Hepatocyte (in vitro differentiated cells): Measurements from ENCODE around the gene LARP1B. TPM values are rescaled to one million over a fixed set of nuclear protein-coding genes. Genes with fewer than 3 reads are reported as not detected.

Source experiments
- DNase-seq: peaks from one replicate; pipeline ENCODE4 v3.0.0-alpha.2; 2016; ENCODE audit warnings: low spot score
- H2AFZ ChIP-seq: fragments of 200-600 bp; sonication (generic); 2 replicates; pipeline ENCODE4 v1.6.0; 2016; ENCODE audit warnings: antibody characterized with exemption, mild to moderate bottlenecking
- H3K27ac ChIP-seq: fragments of 200-600 bp; sonication (generic); 2 replicates; pipeline ENCODE4 v1.5.1; 2016; ENCODE audit warnings: mild to moderate bottlenecking
- H3K27me3 ChIP-seq: fragments of 200-600 bp; sonication (generic); 2 replicates; pipeline ENCODE4 v1.6.1; 2016
- H3K36me3 ChIP-seq: fragments of 200-600 bp; sonication (generic); replicated peaks from 2 replicates; pipeline ENCODE4 v1.5.1; 2016; ENCODE audit warnings: low read depth; ENCODE audit not compliant: insufficient read depth
- H3K4me1 ChIP-seq: fragments of 200-600 bp; sonication (generic); 2 replicates; pipeline ENCODE4 v1.5.1; 2016; ENCODE audit warnings: mild to moderate bottlenecking, moderate library complexity; ENCODE audit not compliant: insufficient read depth
- H3K4me2 ChIP-seq: fragments of 200-600 bp; sonication (generic); 2 replicates; pipeline ENCODE4 v1.6.0; 2016
- H3K4me3 ChIP-seq: fragments of 200-600 bp; sonication (generic); 2 replicates; pipeline ENCODE4 v1.5.1; 2016; ENCODE audit warnings: mild to moderate bottlenecking
- H3K79me2 ChIP-seq: fragments of 200-600 bp; sonication (generic); 2 replicates; pipeline ENCODE4 v1.6.0; 2017; ENCODE audit warnings: mild to moderate bottlenecking
- H3K9me2 ChIP-seq: fragments of 200-600 bp; sonication (generic); replicated peaks from 2 replicates; pipeline ENCODE4 v1.6.0; 2017; ENCODE audit warnings: mild to moderate bottlenecking; ENCODE audit not compliant: insufficient read depth
- H3K9me3 ChIP-seq: fragments of 200-600 bp; sonication (generic); 2 replicates; pipeline ENCODE4 v1.5.1; 2016; ENCODE audit warnings: low read depth, mild to moderate bottlenecking
- H4K20me1 ChIP-seq: fragments of 200-600 bp; sonication (generic); 2 replicates; pipeline ENCODE4 v1.6.0; 2016; ENCODE audit warnings: mild to moderate bottlenecking; ENCODE audit not compliant: insufficient read depth, poor library complexity, severe bottlenecking
- CTCF ChIP-seq: fragments of 200-600 bp; sonication (generic); IDR thresholded peaks from 2 replicates; pipeline ENCODE4 v1.5.1; 2016; ENCODE audit warnings: antibody characterized with exemption, mild to moderate bottlenecking; ENCODE audit not compliant: poor library complexity
- EZH2 ChIP-seq: fragments of 200-600 bp; sonication (generic); IDR thresholded peaks from 2 replicates; pipeline ENCODE4 v1.6.1; 2016; ENCODE audit warnings: antibody characterized with exemption, mild to moderate bottlenecking, borderline replicate concordance
- EZH2phosphoT487 ChIP-seq: fragments of 200-600 bp; sonication (generic); IDR thresholded peaks from one replicate; pipeline ENCODE4 v1.6.1; 2018; ENCODE audit warnings: antibody characterized with exemption, mild to moderate bottlenecking, low read depth, moderate library complexity; ENCODE audit not compliant: unreplicated experiment, severe bottlenecking
- WGBS: methylation state at CpG from one replicate; pipeline ENCODE4 v1.1.6; 2016; ENCODE audit warnings: low lambda C conversion rate; ENCODE audit errors: missing lambda C conversion rate; 5-methylcytosine and 5-hydroxymethylcytosine counted together
- polyA plus RNA-seq: library from polyadenylated mRNA; unstranded; fragments of >200 nt; fragmentation: Nextera tagmentation; extraction: Ambion mirVana; gene quantifications from 2 replicates; pipeline ENCODE4 v1.2.1, GENCODE V29; 2016
- total RNA-seq: library from RNA; depleted of rRNA; stranded (reverse); fragments of >200 nt; gene quantifications from 2 replicates; pipeline ENCODE4 v1.2.3, GENCODE V29; 2014

LARP1B gene
- total and polyA plus RNA-seq, 2 experiments from 2014 or later, result 12.4 to 30.7 TPM

- no peaks in the 10 kb centered on the region for H3K27me3 ChIP-seq
- H3K79me2 ChIP-seq, result no peaks in the 10 kb centered on the region
- 74% methylated on average over 8 of the region's 8 CpGs for WGBS
- no peaks in the 10 kb centered on the region for H3K4me1 ChIP-seq
- DNase-seq, result no peak
- no peaks in the 10 kb centered on the region for H4K20me1 ChIP-seq
- H3K27ac ChIP-seq, result no peak overlapping the region
- H3K9me2 ChIP-seq, result no peaks in the 10 kb centered on the region
- TF ChIP-seq EZH2 (no peak), CTCF (peak; percentile 33)
- no peaks in the 10 kb centered on the region for H3K9me3 ChIP-seq
- H3K4me2 ChIP-seq, result no peak overlapping the region
- H3K4me3 ChIP-seq, result no peak overlapping the region
- no peak overlapping the region for H2AFZ ChIP-seq
- no peaks in the 10 kb centered on the region for H3K36me3 ChIP-seq
Measured at GRCh38 chr4:128220286-128221235, 159.4 kb downstream of the LARP1B start.

- DNase-seq, result no peak
- Histone ChIP-seq H3K9me2 (no peaks in the 10 kb centered on the region), H3K36me3 (no peaks in the 10 kb centered on the region), H3K27ac (no peak overlapping the region), H3K4me3 (no peak overlapping the region), H3K4me2 (no peak overlapping the region), H3K4me1 (no peaks in the 10 kb centered on the region), H4K20me1 (no peaks in the 10 kb centered on the region), H3K27me3 (no peaks in the 10 kb centered on the region), H3K9me3 (no peaks in the 10 kb centered on the region), H3K79me2 (no peaks in the 10 kb centered on the region), H2AFZ (no peak overlapping the region)
- TF ChIP-seq EZH2phosphoT487 (no peak), EZH2 (no peak), CTCF (no peak)
Measured at GRCh38 chr4:128221586-128221985, 160.5 kb downstream of the LARP1B start.

- Histone ChIP-seq H3K27ac (no peak overlapping the region), H3K4me2 (no peak overlapping the region), H2AFZ (no peak overlapping the region), H4K20me1 (no peaks in the 10 kb centered on the region), H3K9me3 (no peaks in the 10 kb centered on the region), H3K9me2 (no peaks in the 10 kb centered on the region), H3K4me3 (no peak overlapping the region), H3K79me2 (no peaks in the 10 kb centered on the region), H3K27me3 (no peaks in the 10 kb centered on the region), H3K4me1 (no peaks in the 10 kb centered on the region), H3K36me3 (no peaks in the 10 kb centered on the region)
- DNase-seq, result no peak
- TF ChIP-seq CTCF, result no peak
- whole genome bisulfite sequencing, result 55% methylated on average over 2 of the region's 2 CpGs
Measured at GRCh38 chr4:128225148-128225547, 164.0 kb downstream of the LARP1B start.
